ENCODE data around the gene MOSPD3.

The MOSPD3 gene

GRCh38 chr7:100575746-100576383 lies 36.5 kb upstream of the MOSPD3 start:
- no peak for DNase-seq

- no peak for DNase-seq
Measured at GRCh38 chr7:100576384-100576993, 35.9 kb upstream of the MOSPD3 start.

- no peak for DNase-seq
Measured at GRCh38 chr7:100577103-100577502, 35.2 kb upstream of the MOSPD3 start.

- DNase-seq: no peak
Measured at GRCh38 chr7:100577507-100577906, 34.8 kb upstream of the MOSPD3 start.

GRCh38 chr7:100578246-100579183 lies 33.8 kb upstream of the MOSPD3 start:
- DNase-seq: no peak

GRCh38 chr7:100580466-100581283 lies 31.7 kb upstream of the MOSPD3 start:
- DNase-seq: no peak

- DNase-seq: no peak
Measured at GRCh38 chr7:100582041-100582579, 30.2 kb upstream of the MOSPD3 start.

GRCh38 chr7:100582650-100583049 lies 29.7 kb upstream of the MOSPD3 start:
- no peak for DNase-seq

GRCh38 chr7:100583132-100584053 lies 28.9 kb upstream of the MOSPD3 start:
- no peak for DNase-seq

- no peak for DNase-seq
Measured at GRCh38 chr7:100584054-100584682, 28.2 kb upstream of the MOSPD3 start.

GRCh38 chr7:100584683-100585510 lies 27.4 kb upstream of the MOSPD3 start:
- no peak for DNase-seq

- peak; percentile 83 for DNase-seq
Measured at GRCh38 chr7:100585511-100586265, 26.7 kb upstream of the MOSPD3 start, which contains the start of gene LRCH4. Gene LRCH4, minus strand, starts transcription at chr7:100586129. Its CDS starts 29 bp downstream, at chr7:100586100.

- peak; percentile 99 for DNase-seq
Measured at GRCh38 chr7:100586266-100587025, 25.9 kb upstream of the MOSPD3 start, which contains the start of gene FBXO24. Gene FBXO24, plus strand, starts transcription at chr7:100586328. Its CDS starts 298 bp downstream, at chr7:100586626.

GRCh38 chr7:100588438-100588837 lies 23.9 kb upstream of the MOSPD3 start:
- no peak for DNase-seq

- no peak for DNase-seq
Measured at GRCh38 chr7:100589341-100589947, 22.9 kb upstream of the MOSPD3 start.

- DNase-seq: no peak
Measured at GRCh38 chr7:100590077-100590737, 22.1 kb upstream of the MOSPD3 start.

GRCh38 chr7:100591596-100591995 lies 20.7 kb upstream of the MOSPD3 start:
- no peak for DNase-seq
